ACHN (cell line): ENCODE results near the gene NES.

Experiments used
- DNase-seq: peaks from one replicate; pipeline ENCODE4 v3.0.0-alpha.2; 2015
- in situ Hi-C: cut with HindIII; loops from 2 replicates; pipeline ENCODE4 v1.10.0; 2017; ENCODE audit warnings: low sequenced_read_pairs, low pct_ligation_motif_present, low pct_unique_long_range_greater_than_20kb

Gene NES

DNA sequence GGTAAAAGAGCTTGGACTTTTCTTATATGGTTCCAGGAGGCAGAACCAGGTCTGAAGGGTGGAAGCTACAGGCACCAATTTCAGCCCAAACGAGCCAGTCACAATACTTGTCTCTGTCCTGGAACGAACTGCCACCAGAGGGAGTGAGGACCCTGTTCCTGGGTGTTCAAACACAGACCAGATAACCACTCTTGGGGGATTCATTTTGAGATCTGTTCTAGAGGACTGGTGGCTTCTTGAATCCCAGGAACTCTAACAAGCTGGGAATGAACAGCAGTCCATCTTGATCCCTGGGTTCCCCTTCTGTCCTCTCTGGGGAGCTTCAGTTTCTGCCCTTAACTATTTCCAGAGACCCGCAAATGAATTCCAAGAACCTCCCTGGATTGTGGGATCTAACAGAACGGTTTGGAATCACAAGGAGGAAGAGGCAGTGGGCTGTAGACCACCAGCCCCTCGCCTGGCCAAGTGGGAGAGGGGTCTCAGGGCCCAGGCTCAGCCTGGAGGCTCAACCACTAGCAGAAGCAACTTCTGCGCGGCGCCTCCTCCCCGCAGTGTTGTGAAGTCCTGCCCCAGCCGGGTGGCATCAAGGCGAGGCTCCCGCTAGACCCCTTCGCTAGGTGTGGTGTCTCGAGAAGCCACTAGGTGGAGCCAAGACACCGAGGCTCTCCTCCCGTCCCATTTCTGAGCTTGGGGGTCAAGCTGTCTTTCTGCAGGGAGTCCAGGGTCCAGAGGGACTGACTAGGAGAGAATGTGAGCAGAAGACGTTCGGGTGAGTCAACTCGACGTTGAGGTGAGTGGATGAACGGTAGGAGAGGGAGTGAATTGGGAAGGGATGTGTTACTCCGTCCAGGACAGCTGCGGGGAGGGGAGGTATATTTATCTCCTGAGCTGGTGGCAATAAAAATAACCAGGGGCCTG lies 12.1 kb upstream of the NES start:
- peak; percentile 91 for DNase-seq
- in situ Hi-C loops: no loop called here

GRCh38 chr1:156684227-156684782 lies 7.1 kb upstream of the NES start:
- in situ Hi-C loops: no loop called here
- DNase-seq: peak; percentile 30

DNA sequence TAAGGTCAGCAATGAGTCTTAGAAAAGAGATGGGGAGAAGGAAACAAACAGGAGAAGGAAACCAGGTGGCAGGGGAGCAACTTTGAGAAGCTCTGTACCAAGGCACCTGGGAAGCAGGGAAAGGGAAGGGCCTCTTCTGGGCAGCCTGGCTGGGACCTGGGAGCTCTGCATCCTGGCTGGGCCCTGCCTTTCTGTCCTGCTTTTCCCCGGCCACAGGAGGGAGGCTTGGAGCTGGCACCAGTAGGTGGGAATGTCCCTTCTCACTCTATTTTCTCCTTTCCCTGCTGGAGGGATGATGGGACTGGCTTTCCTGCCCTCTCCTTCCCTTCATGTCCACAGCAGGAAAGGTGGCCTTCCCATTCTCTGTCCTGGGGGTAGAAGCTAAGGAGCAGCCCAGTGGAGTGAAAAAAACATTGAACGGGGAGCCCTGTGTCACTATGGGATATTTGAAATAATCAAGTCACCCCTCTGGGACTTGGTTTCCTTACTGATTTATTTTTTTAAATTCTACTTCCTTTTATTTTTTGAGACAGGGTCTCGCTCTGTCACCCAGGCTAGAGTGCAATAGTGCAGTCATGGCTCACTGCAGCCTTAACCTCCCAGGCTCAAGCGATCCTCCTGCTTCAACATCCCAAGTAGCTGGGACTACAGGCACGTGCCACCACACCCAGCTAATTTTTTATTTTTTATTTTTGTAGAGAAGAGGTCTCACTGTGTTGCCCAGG lies 5.1 kb upstream of the NES start:
- in situ Hi-C loops: no loop called here
- DNase-seq: no peak

- in situ Hi-C loops: no loop called here
Measured at GRCh38 chr1:156681196-156681960, 4.2 kb upstream of the NES start.

GRCh38 chr1:156680056-156680455 lies 2.8 kb upstream of the NES start:
- in situ Hi-C loops: no loop called here
- no peak for DNase-seq

More at GRCh38 chr1:156681196-156681960, 4.2 kb upstream of the NES start:
- DNase-seq: no peak

GRCh38 chr1:156677616-156678596 lies 699 bp upstream of the NES start:
- DNase-seq: peak; percentile 65
- in situ Hi-C loops: no loop called here

DNA sequence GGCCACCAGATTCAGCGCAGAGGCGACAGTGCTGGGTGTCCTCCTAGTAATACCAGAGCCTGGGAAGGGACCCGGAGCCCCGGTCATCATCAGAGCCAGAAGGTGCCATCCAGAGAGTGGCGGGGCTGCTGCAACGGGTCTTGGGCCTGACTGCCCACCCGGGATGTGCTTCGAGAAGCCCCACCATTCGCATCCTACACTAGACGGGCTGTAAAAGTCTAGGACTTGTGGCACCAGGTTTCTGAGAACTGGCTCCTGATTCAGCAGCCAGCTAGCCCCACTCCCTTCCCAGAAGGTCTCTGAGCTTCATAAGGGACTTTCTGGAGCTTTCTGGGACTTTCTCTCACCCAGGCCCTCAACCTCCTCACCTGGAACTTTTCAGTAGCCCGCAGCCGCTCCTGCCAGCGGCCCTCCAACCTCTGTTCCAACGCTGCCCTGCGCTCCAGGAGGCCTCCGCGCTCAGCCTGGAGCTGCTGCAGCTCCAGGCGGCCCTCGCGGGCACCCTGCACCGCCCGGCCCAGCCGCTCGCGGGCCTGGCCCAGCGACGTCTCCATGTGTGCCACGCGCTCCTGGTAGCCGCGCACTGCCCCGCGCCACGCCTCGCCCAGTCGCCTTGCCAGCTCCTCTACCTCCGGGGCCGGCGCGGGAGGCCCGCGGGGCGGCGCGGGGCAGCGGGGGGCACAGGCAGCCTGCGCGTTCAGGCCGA lies 940 bp downstream of the NES start:
- in situ Hi-C loops: no loop called here
- DNase-seq: no peak

GRCh38 chr1:156675210-156676113 lies 1.7 kb downstream of the NES start:
- in situ Hi-C loops: no loop called here
- DNase-seq: no peak

DNA sequence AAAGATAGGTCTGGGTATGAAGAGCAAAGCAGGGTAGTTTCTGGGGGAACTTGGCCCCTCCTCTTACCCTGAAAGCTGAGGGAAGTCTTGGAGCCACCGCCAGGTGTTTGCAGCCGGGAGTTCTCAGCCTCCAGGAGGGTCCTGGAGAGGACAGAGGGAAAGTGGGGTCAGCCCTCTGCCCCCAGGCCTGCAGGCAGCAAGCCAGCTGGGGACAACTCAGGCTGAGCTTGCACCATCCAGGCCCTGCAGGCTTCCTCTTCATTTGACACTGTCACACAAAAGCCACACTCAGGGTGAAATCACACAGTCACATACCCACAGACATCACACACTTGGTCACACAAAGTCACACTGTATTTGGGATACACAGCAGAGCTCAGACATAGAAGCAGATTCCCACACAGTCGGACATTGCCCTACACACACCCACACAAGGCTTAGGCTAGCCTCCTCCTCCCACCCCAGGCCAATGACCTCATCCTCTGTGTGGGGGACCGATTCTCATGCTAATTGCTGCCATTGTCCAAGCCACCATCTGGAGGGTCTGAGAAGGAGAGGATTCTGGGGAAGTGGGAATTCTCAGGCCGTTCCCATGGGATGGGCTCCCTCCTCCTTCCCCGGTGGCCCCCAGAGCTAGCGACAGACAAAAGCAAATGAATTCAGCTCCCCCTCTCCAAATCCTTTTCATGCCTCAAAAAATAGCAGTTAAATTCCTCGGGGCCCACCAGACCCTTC lies 3.7 kb downstream of the NES start:
- in situ Hi-C loops: no loop called here
- no peak for DNase-seq

DNA sequence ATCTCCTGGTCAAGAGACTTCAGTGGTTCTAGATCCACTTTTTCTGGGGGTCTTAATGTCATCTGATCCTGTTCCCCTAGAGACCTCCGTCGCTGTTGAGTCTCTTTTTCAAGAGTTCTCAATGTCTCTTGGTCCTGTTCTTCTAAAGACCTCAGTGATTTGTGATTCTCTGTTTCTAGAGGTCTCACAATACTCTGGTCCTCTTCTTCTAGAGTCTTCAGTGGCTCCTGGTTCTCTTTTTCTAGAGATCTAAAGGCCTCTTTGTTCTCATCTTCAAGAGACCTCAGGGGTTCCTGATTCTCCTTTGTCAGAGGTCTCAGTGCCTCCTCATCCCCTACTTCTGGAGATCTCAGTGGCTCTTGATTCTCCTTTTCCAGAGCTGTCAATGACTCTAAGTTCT lies 5.4 kb downstream of the NES start:
- in situ Hi-C loops: no loop called here
- DNase-seq: no peak

DNA sequence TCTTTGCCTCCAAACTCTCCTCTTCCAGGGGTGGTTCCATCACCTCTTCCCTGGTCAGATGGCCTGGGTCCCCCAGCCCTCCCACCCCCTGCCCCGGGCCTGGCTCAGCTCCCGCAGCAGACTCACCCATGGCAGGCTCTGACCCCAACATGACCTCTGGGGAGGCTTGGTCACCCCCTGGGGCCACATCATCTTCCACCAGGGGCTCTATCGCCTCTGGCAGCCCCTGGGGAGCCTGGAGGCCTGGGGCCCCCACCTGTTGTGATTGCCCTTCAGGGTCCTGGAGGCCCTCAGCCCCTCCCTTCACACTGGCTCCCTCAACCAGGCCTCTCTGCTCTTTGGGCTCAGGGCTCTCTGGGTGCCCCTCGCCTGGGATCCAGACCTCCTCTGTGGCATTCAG lies 6.4 kb downstream of the NES start:
- DNase-seq: no peak
- in situ Hi-C loops: no loop called here

GRCh38 chr1:156670359-156670758 lies 6.8 kb downstream of the NES start:
- DNase-seq: no peak
- in situ Hi-C loops: no loop called here

- no peak for DNase-seq
- in situ Hi-C loops: no loop called here
Measured at GRCh38 chr1:156669794-156670193, 7.4 kb downstream of the NES start.

DNA sequence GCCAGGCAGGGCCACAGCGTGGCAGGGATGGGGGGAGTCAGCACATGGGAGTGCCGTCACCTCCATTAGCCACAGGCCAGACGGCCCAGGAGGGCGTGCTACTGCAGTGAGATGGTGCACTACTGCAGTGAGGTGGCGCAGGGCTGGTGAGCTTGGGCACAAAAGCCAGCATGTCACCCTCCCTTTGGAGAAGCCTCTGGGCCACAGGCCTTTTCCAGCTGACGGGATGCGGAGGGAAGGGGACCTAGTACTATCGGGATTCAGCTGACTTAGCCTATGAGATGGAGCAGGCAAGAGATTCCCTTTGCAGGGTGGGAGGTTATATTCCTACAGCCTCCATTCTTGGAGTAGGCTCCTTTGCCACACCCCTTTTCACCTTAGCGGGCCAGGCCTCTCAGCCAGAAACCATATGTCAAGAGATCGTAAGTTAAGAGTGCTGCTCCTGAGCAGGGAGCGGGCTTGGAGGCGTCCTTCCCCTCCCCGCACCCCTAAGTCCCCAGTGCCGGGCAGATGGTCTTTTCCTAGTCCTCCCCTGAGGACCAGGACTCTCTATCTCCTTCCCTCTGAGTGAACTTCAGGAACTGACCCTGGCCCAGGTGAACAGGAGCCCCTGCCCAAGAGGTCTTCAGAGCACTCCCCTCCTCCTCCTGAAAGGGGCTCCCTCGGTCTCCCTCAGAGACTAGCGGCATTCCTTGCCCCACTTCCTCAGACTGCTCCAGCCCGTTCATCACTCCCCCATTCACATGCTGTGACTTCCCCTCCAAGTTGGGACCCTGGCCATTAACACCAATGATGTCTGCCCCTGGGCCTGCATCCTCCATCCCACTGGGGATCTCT lies 8.2 kb downstream of the NES start:
- DNase-seq: no peak
- in situ Hi-C loops: no loop called here
